ENCODE data around the gene MYO1F. TPM values are rescaled to one million over a fixed set of nuclear protein-coding genes. Genes with fewer than 3 reads are reported as not detected.
A peak's percentile ranks its signal among the peaks of the same experiment; 100 is the strongest.

The MYO1F gene
- total and polyA plus RNA-seq, 2 of the 13 experiments (the other 11 are each of a cell fraction or from before 2014, with no cell fraction given) = 0.09 to 0.13 TPM

DNA sequence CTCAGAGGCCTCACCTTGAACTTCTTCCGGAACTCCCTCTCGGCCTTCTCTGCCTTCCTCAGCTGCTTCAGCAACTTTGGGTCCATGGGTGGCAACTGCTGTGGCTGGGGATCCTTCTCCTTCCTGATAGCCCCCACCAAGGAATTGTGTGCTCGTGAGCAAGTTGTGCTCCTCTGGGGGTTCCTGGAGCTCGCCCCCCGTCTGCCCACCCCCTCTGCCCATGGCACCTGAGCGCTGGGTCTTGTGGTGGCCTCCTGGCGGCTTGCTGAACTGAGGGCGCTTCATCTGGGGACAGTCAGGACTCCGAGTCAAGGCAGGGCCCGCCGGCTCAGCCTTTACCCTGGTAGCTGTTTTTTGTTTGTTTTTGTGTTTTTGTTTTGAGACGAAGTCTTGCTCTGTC is 86.4 kb downstream of the MYO1F start (continued):
- TF ChIP-seq, protein P1, sequence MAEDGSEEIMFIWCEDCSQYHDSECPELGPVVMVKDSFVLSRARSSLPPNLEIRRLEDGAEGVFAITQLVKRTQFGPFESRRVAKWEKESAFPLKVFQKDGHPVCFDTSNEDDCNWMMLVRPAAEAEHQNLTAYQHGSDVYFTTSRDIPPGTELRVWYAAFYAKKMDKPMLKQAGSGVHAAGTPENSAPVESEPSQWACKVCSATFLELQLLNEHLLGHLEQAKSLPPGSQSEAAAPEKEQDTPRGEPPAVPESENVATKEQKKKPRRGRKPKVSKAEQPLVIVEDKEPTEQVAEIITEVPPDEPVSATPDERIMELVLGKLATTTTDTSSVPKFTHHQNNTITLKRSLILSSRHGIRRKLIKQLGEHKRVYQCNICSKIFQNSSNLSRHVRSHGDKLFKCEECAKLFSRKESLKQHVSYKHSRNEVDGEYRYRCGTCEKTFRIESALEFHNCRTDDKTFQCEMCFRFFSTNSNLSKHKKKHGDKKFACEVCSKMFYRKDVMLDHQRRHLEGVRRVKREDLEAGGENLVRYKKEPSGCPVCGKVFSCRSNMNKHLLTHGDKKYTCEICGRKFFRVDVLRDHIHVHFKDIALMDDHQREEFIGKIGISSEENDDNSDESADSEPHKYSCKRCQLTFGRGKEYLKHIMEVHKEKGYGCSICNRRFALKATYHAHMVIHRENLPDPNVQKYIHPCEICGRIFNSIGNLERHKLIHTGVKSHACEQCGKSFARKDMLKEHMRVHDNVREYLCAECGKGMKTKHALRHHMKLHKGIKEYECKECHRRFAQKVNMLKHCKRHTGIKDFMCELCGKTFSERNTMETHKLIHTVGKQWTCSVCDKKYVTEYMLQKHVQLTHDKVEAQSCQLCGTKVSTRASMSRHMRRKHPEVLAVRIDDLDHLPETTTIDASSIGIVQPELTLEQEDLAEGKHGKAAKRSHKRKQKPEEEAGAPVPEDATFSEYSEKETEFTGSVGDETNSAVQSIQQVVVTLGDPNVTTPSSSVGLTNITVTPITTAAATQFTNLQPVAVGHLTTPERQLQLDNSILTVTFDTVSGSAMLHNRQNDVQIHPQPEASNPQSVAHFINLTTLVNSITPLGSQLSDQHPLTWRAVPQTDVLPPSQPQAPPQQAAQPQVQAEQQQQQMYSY (CRISPR knock-in tag; IDR thresholded peaks at IDR 0.05) = no peak
- TF ChIP-seq BCL6 (CRISPR knock-in tag; IDR thresholded peaks at IDR 0.05) (no peak), CREM (IDR thresholded peaks at IDR 0.05) (no peak), CREM (CRISPR knock-in tag; IDR thresholded peaks at IDR 0.05) (no peak), SIX1 (CRISPR knock-in tag; IDR thresholded peaks at IDR 0.05; ENCODE audit: borderline replicate concordance) (no peak), NR2F1 (CRISPR knock-in tag; IDR thresholded peaks at IDR 0.05) (no peak)

DNA sequence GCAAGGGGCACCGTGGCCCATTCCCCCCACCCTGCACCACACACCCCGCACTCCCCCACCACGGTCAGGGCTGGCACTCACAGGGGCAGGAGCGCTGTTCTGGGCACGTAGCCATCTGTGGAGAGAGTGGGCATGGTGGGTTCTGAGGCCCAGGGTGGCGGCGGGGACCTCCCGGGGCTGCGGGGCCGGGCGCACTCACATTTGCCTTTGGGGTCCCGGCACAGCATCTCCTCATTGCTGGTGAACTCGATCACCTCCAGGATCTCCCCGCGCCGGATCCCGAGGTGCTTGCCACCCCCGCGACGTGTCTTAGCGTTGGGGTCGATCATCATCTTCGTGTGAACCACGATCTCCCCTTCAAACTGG is 86.9 kb downstream of the MYO1F start:
- peak; percentile 6; the same call in 1 of the 3 replicates for ATAC-seq

More for the DNA sequence above, 86.9 kb downstream of the MYO1F start:
- in situ Hi-C loops (cut with HindIII; ENCODE audit: extremely low pct_ligation_motif_present, low pct_unique_long_range_greater_than_20kb) = no loop called here
- WGBS (ENCODE audit: low lambda C conversion rate) = 98% methylated on average over 24 of the region's 24 CpGs
- no peaks in the 10 kb centered on the region for H3K79me2 ChIP-seq (ENCODE audit: insufficient read depth, low read length)
- intact Hi-C loops (cut with micrococcal nuclease; ENCODE audit: unreplicated experiment) = no loop called here
- CTCF ChIA-PET (ENCODE audit: low intra/inter-chr PET ratio, low total read pairs) = no interaction called here
- H3K4me3 ChIP-seq (replicated peaks in 1 of 3; ENCODE audit: insufficient read depth in 1 of 3, low read depth in 2 of 3, low read length in 3 of 3) = no peak overlapping the region
- no peaks in the 10 kb centered on the region for H3K27me3 ChIP-seq (ENCODE audit: control insufficient read depth in 1 of 2, insufficient read depth in 2 of 2, low read length in 2 of 2)
- no peak overlapping the region for H3K27ac ChIP-seq (ENCODE audit: extremely low read length, insufficient read depth, low read length)
- FAIRE-seq (no peak), DNase-seq (ENCODE audit: low spot score) (no peak)
- POLR2A ChIA-PET = no interaction called here
- H3K9me3 ChIP-seq (ENCODE audit: low read length) = no peaks in the 10 kb centered on the region
- H3K36me3 ChIP-seq (replicated peaks in 1 of 2; ENCODE audit: control insufficient read depth in 1 of 2, insufficient read depth in 2 of 2, low read length in 2 of 2) = peaks cover 18 to 34% of the 10 kb centered on the region in 2 experiments; a peak in 4 of 5 replicates
- no TSS peak for BruUV-seq (replicated peaks)
- TF ChIP-seq SP2 (CRISPR knock-in tag; IDR thresholded peaks at IDR 0.05) = no peak
- peak; percentile 8 for TF ChIP-seq HNRNPLL (IDR thresholded peaks at IDR 0.05; ENCODE audit: low read depth, low read length, poor library complexity, severe bottlenecking)
- TF ChIP-seq HNF4G (IDR thresholded peaks at IDR 0.05; ENCODE audit: borderline replicate concordance, low read depth, low read length) = no peak
- TF ChIP-seq HNF4G (CRISPR knock-in tag; IDR thresholded peaks at IDR 0.05; ENCODE audit: borderline replicate concordance, low read depth) = no peak
- TF ChIP-seq RBM22 (optimal IDR thresholded peaks at IDR 0.05; ENCODE audit: low read length) = peak; percentile 13
- TF ChIP-seq AGO2 (optimal IDR thresholded peaks at IDR 0.05; ENCODE audit: low read depth, low read length) = peak; percentile 62
- peaks cover 4% of the 10 kb centered on the region; the same call in 1 of the 2 replicates for H4K20me1 ChIP-seq (ENCODE audit: insufficient read depth, low read length)
- no peak overlapping the region for H3K4me2 ChIP-seq (ENCODE audit: low read depth, low read length)
- H3K9ac ChIP-seq (ENCODE audit: insufficient read depth, low read depth, low read length) = no peak overlapping the region
- peaks cover 10% of the 10 kb centered on the region for H3K4me1 ChIP-seq (ENCODE audit: insufficient read depth, low read length)
- H2AFZ ChIP-seq (ENCODE audit: low read length) = no peak overlapping the region

All from HepG2 (cell line).